Stomach (tissue), 9 donors: Measurements from ENCODE around the gene MAP2K2. TPM values are rescaled to one million over a fixed set of nuclear protein-coding genes. Genes with fewer than 3 reads are reported as not detected.

Experiments
- DNase-seq, 2 donors: peaks; one replicate each; pipeline versions ENCODE4 v3.0.0 to v3.0.0-alpha.2; 2013 to 2019
- H3K27ac ChIP-seq, 5 donors: fragments of 200-600 bp in 4 of 5; sonication (generic) in 4 of 5; one replicate each; pipeline ENCODE4 v1.5.1; 2013 to 2019; ENCODE audit warnings: mild to moderate bottlenecking in 1 of 5, moderate library complexity in 1 of 5
- H3K27me3 ChIP-seq, 3 donors: fragments of 200-600 bp; sonication (generic); one replicate each; pipeline ENCODE4 v1.5.1; 2017 to 2019; ENCODE audit warnings: mixed run types in 1 of 3
- H3K36me3 ChIP-seq, 4 donors: fragments of 200-600 bp; sonication (generic); 1 replicate in 3 of 4; 2 replicates in 1 of 4; pipeline ENCODE4 v1.5.1; 2016 to 2019
- H3K4me1 ChIP-seq, 4 donors: fragments of 200-600 bp; sonication (generic); one replicate each; pipeline ENCODE4 v1.5.1; 2016 to 2019
- H3K4me3 ChIP-seq, 4 donors: fragments of 200-600 bp; sonication (generic) in 3 of 4; one replicate each; pipeline ENCODE4 v1.5.1; 2016 to 2019; ENCODE audit warnings: mild to moderate bottlenecking in 1 of 4
- H3K9me3 ChIP-seq, 4 donors: fragments of 200-600 bp; sonication (generic); one replicate each; pipeline ENCODE4 v1.5.1; 2016 to 2019
- CTCF ChIP-seq, 7 experiments: fragments of 450-650 bp in 4 of 7; fragments of 200-600 bp in 3 of 7; sonication (generic) in 3 of 7; IDR thresholded peaks; one replicate each; pipeline ENCODE4 v1.5.1; 2016 to 2019; ENCODE audit warnings: antibody characterized with exemption in 7 of 7, control low read depth in 2 of 7, mild to moderate bottlenecking in 1 of 7
- EP300 ChIP-seq: sonication (generic); formaldehyde crosslinking; IDR thresholded peaks from one replicate; pipeline ENCODE4 v1.6.1; 2017; ENCODE audit warnings: antibody characterized with exemption
- POLR2A ChIP-seq, 4 donors: fragments of 450-650 bp; IDR thresholded peaks; one replicate each; pipeline ENCODE4 v1.6.1; 2016; ENCODE audit warnings: antibody characterized with exemption in 4 of 4, control low read depth in 2 of 4, mild to moderate bottlenecking in 1 of 4, moderate library complexity in 1 of 4
- POLR2AphosphoS5 ChIP-seq, 3 donors: sonication (generic); formaldehyde crosslinking; IDR thresholded peaks; one replicate each; pipeline ENCODE4 v1.6.1; 2016; ENCODE audit warnings: antibody characterized with exemption in 3 of 3
- WGBS, 5 donors: extraction: QIAGEN DNeasy Blood & Tissue Kit in 3 of 5; methylation state at CpG; one replicate each; pipeline versions ENCODE4 v1.1.5 to v1.1.7; 2013 to 2018; 5-methylcytosine and 5-hydroxymethylcytosine counted together
- intact Hi-C: fragments of 100-400 bp; cut with DNase I; formaldehyde crosslinking; loops from one replicate; pipeline ENCODE4 v1.15.1; 2023; ENCODE audit warnings: low total_unique reads
- polyA plus RNA-seq, 3 donors: library from polyadenylated mRNA; stranded (reverse); fragments of 200-250 nt; gene quantifications; one replicate each; pipeline ENCODE4 v1.2.3, GENCODE V29; 2013
- total RNA-seq, 5 donors: library from RNA; depleted of rRNA; stranded (reverse); fragments of >200 nt; gene quantifications; one replicate each; pipeline versions ENCODE4 v1.1.0 to v1.2.3, GENCODE V29; 2014 to 2016
- donor health status: healthy with polysubstance abuse.
- donor health status: Bipolar disorder and iron deficiency.
- donor health status: healthy.

The MAP2K2 gene
- total and polyA plus RNA-seq, 8 donors, result 53.4 to 447 (median 116) TPM

- peak; percentile 91 to 95 for DNase-seq
- Histone ChIP-seq H3K9me3 (no peaks in the 10 kb centered on the region), H3K36me3 (peaks cover 0 to 17% (median 0%) of the 10 kb centered on the region in 4 donors), H3K27ac (peak within 1 kb of the TSS; percentile 96 to 100 (median 98)), H3K27me3 (no peaks in the 10 kb centered on the region), H3K4me3 (peak within 1 kb of the TSS; percentile 94 to 100 (median 100)), H3K4me1 (peaks cover 33 to 49% (median 41%) of the 10 kb centered on the region in 4 donors)
- no peak for TF ChIP-seq POLR2A (IDR thresholded peaks at IDR 0.05)
- peak; percentile 31 to 86 (median 84) for TF ChIP-seq POLR2AphosphoS5 (IDR thresholded peaks at IDR 0.05)
- TF ChIP-seq CTCF (IDR thresholded peaks at IDR 0.05), result no peak
- no peak for TF ChIP-seq EP300
- intact Hi-C loops, result no loop called here
- 0 to 1% (median 1%) methylated on average over 39 to 82 of the region's 85 CpGs; no CpG with 5 or more reads in 1 of the 5 donors for WGBS, 5 donors
Measured at GRCh38 chr19:4066682-4067395, 57.1 kb downstream of the MAP2K2 start, which contains the start of gene ZBTB7A. ZBTB7A (minus strand) TSS chr19:4066899; CDS start chr19:4055232, 11,667 bp downstream.

GRCh38 chr19:4066176-4066606, 57.7 kb downstream of the MAP2K2 start:
- TF ChIP-seq EP300, result no peak
- TF ChIP-seq CTCF (IDR thresholded peaks at IDR 0.05), result no peak
- TF ChIP-seq POLR2A (IDR thresholded peaks at IDR 0.05), result no peak
- TF ChIP-seq POLR2AphosphoS5 (IDR thresholded peaks at IDR 0.05), result no peak
- WGBS, 5 donors, result 0 to 8% (median 0%) methylated on average over 1 to 31 of the region's 31 CpGs
- Histone ChIP-seq H3K9me3 (no peaks in the 10 kb centered on the region), H3K4me3 (peak overlapping the region; percentile 94 to 100 (median 100)), H3K36me3 (peaks cover 0 to 18% (median 0%) of the 10 kb centered on the region in 4 donors), H3K27me3 (no peaks in the 10 kb centered on the region), H3K27ac (peak overlapping the region; percentile 96 to 100 (median 98)), H3K4me1 (peaks cover 40 to 55% (median 48%) of the 10 kb centered on the region in 4 donors)
- DNase-seq, result no peak
- intact Hi-C loops, result no loop called here

GRCh38 chr19:4065430-4066175, 58.3 kb downstream of the MAP2K2 start:
- peak in 1 of 7 experiments; percentile 28 for TF ChIP-seq CTCF (IDR thresholded peaks at IDR 0.05)
- TF ChIP-seq POLR2A (IDR thresholded peaks at IDR 0.05), result no peak
- TF ChIP-seq POLR2AphosphoS5 (IDR thresholded peaks at IDR 0.05), result peak in 1 of 3 donors; percentile 76
- no peak for TF ChIP-seq EP300
- Histone ChIP-seq H3K4me3 (peak overlapping the region; percentile 94 to 100 (median 100)), H3K9me3 (no peaks in the 10 kb centered on the region), H3K27ac (peak overlapping the region; percentile 95 to 100 (median 98)), H3K4me1 (peaks cover 46 to 61% (median 54%) of the 10 kb centered on the region in 4 donors), H3K36me3 (peaks cover 0 to 18% (median 0%) of the 10 kb centered on the region in 4 donors), H3K27me3 (no peaks in the 10 kb centered on the region)
- WGBS, 5 donors, result 0 to 2% (median 0%) methylated on average over 13 to 88 of the region's 98 CpGs; no CpG with 5 or more reads in 1 of the 5 donors
- intact Hi-C loops, result no loop called here
- peak; percentile 97 to 99 for DNase-seq
